Endodermal cell (in vitro differentiated cells): Measurements from ENCODE around the gene SLC4A7. TPM values are rescaled to one million over a fixed set of nuclear protein-coding genes. Genes with fewer than 3 reads are reported as not detected.
A peak's percentile ranks its signal among the peaks of the same experiment; 100 is the strongest.

Experiments used
- DNase-seq: peaks from one replicate; pipeline ENCODE4 v3.0.0-alpha.2; 2017
- H3K27ac ChIP-seq: 2 replicates; pipeline ENCODE4 v1.5.1; 2013; ENCODE audit warnings: mild to moderate bottlenecking, low read depth, low read length, moderate library complexity
- H3K27me3 ChIP-seq: 2 replicates; pipeline ENCODE4 v1.6.1; 2013; ENCODE audit warnings: mild to moderate bottlenecking, low read length, moderate library complexity; ENCODE audit not compliant: insufficient read depth, control insufficient read depth, poor library complexity, severe bottlenecking
- H3K36me3 ChIP-seq: 2 replicates; pipeline ENCODE4 v1.7.0; 2013; ENCODE audit warnings: mild to moderate bottlenecking, low read length, moderate library complexity; ENCODE audit not compliant: control insufficient read depth, insufficient read depth
- H3K4me1 ChIP-seq: one replicate; pipeline ENCODE4 v1.7.0; 2013; ENCODE audit warnings: low read length; ENCODE audit not compliant: control insufficient read depth, insufficient read depth
- H3K4me3 ChIP-seq: 2 replicates; pipeline ENCODE4 v1.5.1; 2013; ENCODE audit warnings: mild to moderate bottlenecking, low read length, moderate library complexity
- H3K9ac ChIP-seq: 2 replicates; pipeline ENCODE4 v1.6.1; 2013; ENCODE audit warnings: mild to moderate bottlenecking, low read length, moderate library complexity; ENCODE audit not compliant: poor library complexity, severe bottlenecking; ENCODE audit errors: extremely low read depth
- H3K9me3 ChIP-seq: 2 replicates; pipeline ENCODE4 v1.6.1; 2013; ENCODE audit warnings: mild to moderate bottlenecking, low read length, moderate library complexity; ENCODE audit not compliant: control insufficient read depth
- H3K27ac Mint-ChIP-seq: 2 replicates; pipeline ENCODE4 v1.8.0; 2020; ENCODE audit warnings: mixed read lengths
- H3K27me3 Mint-ChIP-seq: 2 replicates; pipeline ENCODE4 v1.8.0; 2021; ENCODE audit warnings: mild to moderate bottlenecking, mixed read lengths; ENCODE audit not compliant: insufficient read depth
- H3K36me3 Mint-ChIP-seq: 2 replicates; pipeline ENCODE4 v1.8.0; 2020; ENCODE audit warnings: low read depth, mixed read lengths
- H3K4me1 Mint-ChIP-seq: 2 replicates; pipeline ENCODE4 v1.8.0; 2020; ENCODE audit warnings: mixed read lengths
- H3K4me3 Mint-ChIP-seq: 2 replicates; pipeline ENCODE4 v1.8.0; 2020; ENCODE audit warnings: mild to moderate bottlenecking, moderate library complexity, mixed read lengths
- H3K9me3 Mint-ChIP-seq: 2 replicates; pipeline ENCODE4 v1.8.0; 2020; ENCODE audit warnings: mild to moderate bottlenecking, mixed read lengths
- WGBS, 2 experiments: methylation state at CpG; one replicate each; pipeline versions ENCODE4 v1.1.5 to v1.1.7; 2013; ENCODE audit warnings: missing lambda C conversion rate in 2 of 2, mixed read lengths in 1 of 2; ENCODE audit not compliant: insufficient coverage in 1 of 2, insufficient read length in 1 of 2; 5-methylcytosine and 5-hydroxymethylcytosine counted together
- total RNA-seq, 2 donors: library from RNA; stranded (reverse); fragmentation: NEBNext Ultra II Directional in 1 of 2; extraction: Animal tissue kit (Norgen Biotek cat#: 25700) in 1 of 2; gene quantifications; 2 replicates in 1 of 2; 3 replicates in 1 of 2; pipeline ENCODE4 v1.2.1, GENCODE V29; 2021
- TF ChIP-seq, protein P1 (sequence below): fragments of 200-600 bp; sonication (generic); conservative IDR thresholded peaks from 2 replicates; pipeline ENCODE4 v1.5.0; 2021; ENCODE audit warnings: antibody characterized with exemption, mild to moderate bottlenecking

Gene SLC4A7
- total RNA-seq, 2 donors from 2014 or later = 58.4 to 83.8 TPM

DNA sequence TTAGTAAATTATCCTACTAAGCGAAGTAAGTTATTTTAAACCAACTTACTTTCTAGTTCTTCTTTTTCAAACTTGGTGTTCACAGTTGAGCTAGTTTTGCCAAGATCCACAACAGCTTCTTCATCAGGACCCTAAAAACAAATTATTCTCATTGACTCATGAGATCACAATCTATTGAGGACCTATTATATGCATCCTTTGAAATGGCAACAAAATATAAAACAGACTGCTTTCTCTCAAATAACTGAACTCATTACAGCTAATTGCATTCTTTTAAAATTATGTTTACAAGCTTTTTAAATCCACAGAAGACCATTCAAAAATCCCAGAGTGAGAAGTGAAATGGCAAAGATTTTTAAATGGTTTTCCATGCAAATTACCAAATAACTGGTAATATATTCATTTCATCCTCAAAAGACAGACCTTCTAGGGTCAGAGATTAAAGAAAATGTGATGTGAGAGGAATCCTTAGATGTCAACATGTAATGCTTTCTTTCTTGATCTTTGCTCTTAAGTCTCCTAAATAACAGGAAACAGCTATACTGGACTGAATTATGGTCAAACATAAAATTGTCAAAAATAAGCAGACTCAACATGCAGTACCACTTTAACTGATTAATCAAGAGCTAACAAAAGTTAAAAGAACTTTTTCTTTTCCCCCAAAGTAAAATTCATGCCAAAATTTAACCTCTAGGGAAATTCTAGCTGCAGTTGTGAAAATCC, 31.7 kb downstream of the SLC4A7 start:
- no peaks in the 10 kb centered on the region for H3K9me3 ChIP-seq
- Mint-ChIP-seq H3K27me3 (no peaks in the 10 kb centered on the region), H3K4me3 (no peak overlapping the region), H3K9me3 (no peaks in the 10 kb centered on the region), H3K27ac (peak overlapping the region; percentile 76), H3K36me3 (peaks cover 21% of the 10 kb centered on the region), H3K4me1 (peaks cover 6% of the 10 kb centered on the region)
- WGBS, 2 experiments = 92 to 100% methylated on average over 1 of the region's 1 CpG
- TF ChIP-seq, protein P1, sequence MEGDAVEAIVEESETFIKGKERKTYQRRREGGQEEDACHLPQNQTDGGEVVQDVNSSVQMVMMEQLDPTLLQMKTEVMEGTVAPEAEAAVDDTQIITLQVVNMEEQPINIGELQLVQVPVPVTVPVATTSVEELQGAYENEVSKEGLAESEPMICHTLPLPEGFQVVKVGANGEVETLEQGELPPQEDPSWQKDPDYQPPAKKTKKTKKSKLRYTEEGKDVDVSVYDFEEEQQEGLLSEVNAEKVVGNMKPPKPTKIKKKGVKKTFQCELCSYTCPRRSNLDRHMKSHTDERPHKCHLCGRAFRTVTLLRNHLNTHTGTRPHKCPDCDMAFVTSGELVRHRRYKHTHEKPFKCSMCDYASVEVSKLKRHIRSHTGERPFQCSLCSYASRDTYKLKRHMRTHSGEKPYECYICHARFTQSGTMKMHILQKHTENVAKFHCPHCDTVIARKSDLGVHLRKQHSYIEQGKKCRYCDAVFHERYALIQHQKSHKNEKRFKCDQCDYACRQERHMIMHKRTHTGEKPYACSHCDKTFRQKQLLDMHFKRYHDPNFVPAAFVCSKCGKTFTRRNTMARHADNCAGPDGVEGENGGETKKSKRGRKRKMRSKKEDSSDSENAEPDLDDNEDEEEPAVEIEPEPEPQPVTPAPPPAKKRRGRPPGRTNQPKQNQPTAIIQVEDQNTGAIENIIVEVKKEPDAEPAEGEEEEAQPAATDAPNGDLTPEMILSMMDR = no peak
- no peak overlapping the region for H3K9ac ChIP-seq
- H3K27me3 ChIP-seq = no peaks in the 10 kb centered on the region
- DNase-seq = no peak
- H3K4me3 ChIP-seq = no peak overlapping the region
- peaks cover 20% of the 10 kb centered on the region for H3K36me3 ChIP-seq
- H3K4me1 ChIP-seq = no peaks in the 10 kb centered on the region
- no peak overlapping the region for H3K27ac ChIP-seq

DNA sequence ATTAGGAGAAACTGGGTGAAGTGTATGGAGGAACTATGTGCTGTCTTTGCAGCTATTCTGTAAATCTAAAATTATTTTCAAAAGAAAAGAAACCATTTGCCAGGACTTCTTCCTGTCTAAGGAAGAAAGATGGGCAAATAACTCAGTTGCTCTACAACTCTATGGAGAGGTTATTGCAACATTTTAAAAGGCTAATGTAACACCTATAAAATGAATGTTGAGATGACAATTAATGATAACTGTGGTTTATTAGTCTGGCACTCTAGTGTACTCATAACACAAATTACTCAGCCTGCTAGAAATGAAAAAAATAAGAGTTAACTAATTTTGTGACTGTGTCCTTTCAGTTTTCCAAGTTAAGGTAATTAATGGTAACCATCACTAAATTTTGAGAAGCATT, 32.3 kb downstream of the SLC4A7 start:
- H3K9me3 ChIP-seq = no peaks in the 10 kb centered on the region
- TF ChIP-seq, protein P1 = no peak
- no peak overlapping the region for H3K27ac ChIP-seq
- Mint-ChIP-seq H3K27ac (no peak overlapping the region), H3K4me1 (peaks cover 3% of the 10 kb centered on the region), H3K9me3 (no peaks in the 10 kb centered on the region), H3K4me3 (no peak overlapping the region), H3K36me3 (peaks cover 26% of the 10 kb centered on the region), H3K27me3 (no peaks in the 10 kb centered on the region)
- no peaks in the 10 kb centered on the region for H3K27me3 ChIP-seq
- DNase-seq = no peak
- H3K4me1 ChIP-seq = no peaks in the 10 kb centered on the region
- H3K36me3 ChIP-seq = peaks cover 20% of the 10 kb centered on the region
- H3K9ac ChIP-seq = no peak overlapping the region
- no peak overlapping the region for H3K4me3 ChIP-seq

DNA sequence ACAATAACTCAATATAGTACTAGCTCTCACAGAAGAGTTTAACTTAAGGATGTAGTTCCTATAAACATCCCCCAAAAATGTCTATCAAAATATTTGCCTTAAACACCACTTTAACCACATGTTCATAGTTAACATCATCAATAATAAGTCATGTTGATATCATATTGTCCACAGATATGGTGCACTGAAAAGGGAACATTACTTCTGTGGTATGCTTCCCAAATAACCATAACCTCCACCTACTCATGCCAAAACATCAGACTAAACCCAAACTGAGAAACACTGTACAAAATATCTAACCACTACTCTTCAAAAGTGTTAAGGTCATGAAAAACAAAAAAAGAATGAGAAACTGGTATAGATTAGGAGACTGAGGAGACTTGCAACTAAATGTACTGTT, 32.9 kb downstream of the SLC4A7 start:
- Histone ChIP-seq H3K9ac (no peak overlapping the region), H3K27ac (no peak overlapping the region), H3K9me3 (no peaks in the 10 kb centered on the region), H3K4me3 (no peak overlapping the region), H3K4me1 (no peaks in the 10 kb centered on the region), H3K27me3 (no peaks in the 10 kb centered on the region), H3K36me3 (peaks cover 25% of the 10 kb centered on the region)
- DNase-seq = no peak
- H3K27ac Mint-ChIP-seq = no peak overlapping the region
- TF ChIP-seq, protein P1 = no peak
- H3K4me1 Mint-ChIP-seq = no peaks in the 10 kb centered on the region
- peaks cover 28% of the 10 kb centered on the region for H3K36me3 Mint-ChIP-seq
- H3K9me3 Mint-ChIP-seq = no peaks in the 10 kb centered on the region
- no peaks in the 10 kb centered on the region for H3K27me3 Mint-ChIP-seq
- H3K4me3 Mint-ChIP-seq = no peak overlapping the region
